ENCODE data around the gene STH.
"Not testable (repeated sequence)": the region's sequence is repeated elsewhere in the genome, so short reads cannot be mapped to it uniquely, and the experiment has no call there.

Gene STH

DNA sequence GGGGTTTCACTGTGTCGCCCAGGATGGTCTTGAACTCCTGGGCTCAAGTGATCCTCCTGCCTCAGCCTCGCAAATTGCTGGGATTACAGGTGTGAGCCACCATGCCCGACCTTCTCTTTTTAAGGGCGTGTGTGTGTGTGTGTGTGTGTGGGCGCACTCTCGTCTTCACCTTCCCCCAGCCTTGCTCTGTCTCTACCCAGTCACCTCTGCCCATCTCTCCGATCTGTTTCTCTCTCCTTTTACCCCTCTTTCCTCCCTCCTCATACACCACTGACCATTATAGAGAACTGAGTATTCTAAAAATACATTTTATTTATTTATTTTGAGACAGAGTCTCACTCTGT, 3.9 kb downstream of the STH start:
- ATAC-seq = peak; percentile 7; the same call in 2 of the 3 replicates

GRCh38 chr17:46003907-46004748, 5.1 kb downstream of the STH start:
- ATAC-seq = peak; percentile 74
- no peak for TF ChIP-seq SNAI2 (CRISPR knock-in tag; IDR thresholded peaks at IDR 0.05)

More for the DNA sequence above, 3.9 kb downstream of the STH start:
- no peak for TF ChIP-seq ISL1 (CRISPR knock-in tag; IDR thresholded peaks at IDR 0.05)
- TF ChIP-seq OSR1 (CRISPR knock-in tag; IDR thresholded peaks at IDR 0.05) = no peak
- TF ChIP-seq, protein P1, sequence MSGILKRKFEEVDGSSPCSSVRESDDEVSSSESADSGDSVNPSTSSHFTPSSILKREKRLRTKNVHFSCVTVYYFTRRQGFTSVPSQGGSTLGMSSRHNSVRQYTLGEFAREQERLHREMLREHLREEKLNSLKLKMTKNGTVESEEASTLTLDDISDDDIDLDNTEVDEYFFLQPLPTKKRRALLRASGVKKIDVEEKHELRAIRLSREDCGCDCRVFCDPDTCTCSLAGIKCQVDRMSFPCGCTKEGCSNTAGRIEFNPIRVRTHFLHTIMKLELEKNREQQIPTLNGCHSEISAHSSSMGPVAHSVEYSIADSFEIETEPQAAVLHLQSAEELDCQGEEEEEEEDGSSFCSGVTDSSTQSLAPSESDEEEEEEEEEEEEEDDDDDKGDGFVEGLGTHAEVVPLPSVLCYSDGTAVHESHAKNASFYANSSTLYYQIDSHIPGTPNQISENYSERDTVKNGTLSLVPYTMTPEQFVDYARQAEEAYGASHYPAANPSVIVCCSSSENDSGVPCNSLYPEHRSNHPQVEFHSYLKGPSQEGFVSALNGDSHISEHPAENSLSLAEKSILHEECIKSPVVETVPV (CRISPR knock-in tag; IDR thresholded peaks at IDR 0.05) = no peak
- no peak for TF ChIP-seq TCF4 (CRISPR knock-in tag; IDR thresholded peaks at IDR 0.05; ENCODE audit: borderline replicate concordance)
- no peak for TF ChIP-seq ZFP30 (CRISPR knock-in tag; IDR thresholded peaks at IDR 0.05)
- no peak for TF ChIP-seq ZNF565 (CRISPR knock-in tag; conservative IDR thresholded peaks at IDR 0.05; ENCODE audit: low read depth)
- no peak for TF ChIP-seq RARB (CRISPR knock-in tag; IDR thresholded peaks at IDR 0.05)
- TF ChIP-seq, protein P2, sequence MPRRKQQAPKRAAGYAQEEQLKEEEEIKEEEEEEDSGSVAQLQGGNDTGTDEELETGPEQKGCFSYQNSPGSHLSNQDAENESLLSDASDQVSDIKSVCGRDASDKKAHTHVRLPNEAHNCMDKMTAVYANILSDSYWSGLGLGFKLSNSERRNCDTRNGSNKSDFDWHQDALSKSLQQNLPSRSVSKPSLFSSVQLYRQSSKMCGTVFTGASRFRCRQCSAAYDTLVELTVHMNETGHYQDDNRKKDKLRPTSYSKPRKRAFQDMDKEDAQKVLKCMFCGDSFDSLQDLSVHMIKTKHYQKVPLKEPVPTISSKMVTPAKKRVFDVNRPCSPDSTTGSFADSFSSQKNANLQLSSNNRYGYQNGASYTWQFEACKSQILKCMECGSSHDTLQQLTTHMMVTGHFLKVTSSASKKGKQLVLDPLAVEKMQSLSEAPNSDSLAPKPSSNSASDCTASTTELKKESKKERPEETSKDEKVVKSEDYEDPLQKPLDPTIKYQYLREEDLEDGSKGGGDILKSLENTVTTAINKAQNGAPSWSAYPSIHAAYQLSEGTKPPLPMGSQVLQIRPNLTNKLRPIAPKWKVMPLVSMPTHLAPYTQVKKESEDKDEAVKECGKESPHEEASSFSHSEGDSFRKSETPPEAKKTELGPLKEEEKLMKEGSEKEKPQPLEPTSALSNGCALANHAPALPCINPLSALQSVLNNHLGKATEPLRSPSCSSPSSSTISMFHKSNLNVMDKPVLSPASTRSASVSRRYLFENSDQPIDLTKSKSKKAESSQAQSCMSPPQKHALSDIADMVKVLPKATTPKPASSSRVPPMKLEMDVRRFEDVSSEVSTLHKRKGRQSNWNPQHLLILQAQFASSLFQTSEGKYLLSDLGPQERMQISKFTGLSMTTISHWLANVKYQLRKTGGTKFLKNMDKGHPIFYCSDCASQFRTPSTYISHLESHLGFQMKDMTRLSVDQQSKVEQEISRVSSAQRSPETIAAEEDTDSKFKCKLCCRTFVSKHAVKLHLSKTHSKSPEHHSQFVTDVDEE (CRISPR knock-in tag; IDR thresholded peaks at IDR 0.05) = no peak
- TF ChIP-seq ZC3H10 (CRISPR knock-in tag; IDR thresholded peaks at IDR 0.05) = no peak
- TF ChIP-seq ZFP3 (CRISPR knock-in tag; IDR thresholded peaks at IDR 0.05) = no peak
- TF ChIP-seq ZNF70 (CRISPR knock-in tag; IDR thresholded peaks at IDR 0.05) = no peak
- TF ChIP-seq ARNTL (CRISPR knock-in tag; IDR thresholded peaks at IDR 0.05; ENCODE audit: borderline replicate concordance, low read depth) = no peak
- no peak for TF ChIP-seq GLIS3 (CRISPR knock-in tag; IDR thresholded peaks at IDR 0.05)
- TF ChIP-seq TOX (CRISPR knock-in tag; IDR thresholded peaks at IDR 0.05; ENCODE audit: borderline replicate concordance) = no peak

DNA sequence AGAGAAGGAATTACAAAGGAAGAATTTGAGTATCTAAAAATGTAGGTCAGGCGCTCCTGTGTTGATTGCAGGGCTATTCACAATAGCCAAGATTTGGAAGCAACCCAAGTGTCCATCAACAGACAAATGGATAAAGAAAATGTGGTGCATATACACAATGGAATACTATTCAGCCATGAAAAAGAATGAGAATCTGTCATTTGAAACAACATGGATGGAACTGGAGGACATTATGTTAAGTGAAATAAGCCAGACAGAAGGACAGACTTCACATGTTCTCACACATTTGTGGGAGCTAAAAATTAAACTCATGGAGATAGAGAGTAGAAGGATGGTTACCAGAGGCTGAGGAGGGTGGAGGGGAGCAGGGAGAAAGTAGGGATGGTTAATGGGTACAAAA, 7.0 kb downstream of the STH start:
- not testable (repeated sequence) for ATAC-seq

- TF ChIP-seq ZFP30 (CRISPR knock-in tag; IDR thresholded peaks at IDR 0.05) (no peak), TOX (CRISPR knock-in tag; IDR thresholded peaks at IDR 0.05; ENCODE audit: borderline replicate concordance) (no peak), CREB5 (CRISPR knock-in tag; IDR thresholded peaks at IDR 0.05; ENCODE audit: low read depth) (no peak), ARNTL (CRISPR knock-in tag; IDR thresholded peaks at IDR 0.05; ENCODE audit: borderline replicate concordance, low read depth) (no peak), ZNF70 (CRISPR knock-in tag; IDR thresholded peaks at IDR 0.05) (no peak), ZFP3 (CRISPR knock-in tag; IDR thresholded peaks at IDR 0.05) (no peak), RARB (CRISPR knock-in tag; IDR thresholded peaks at IDR 0.05) (no peak), ZNF565 (CRISPR knock-in tag; conservative IDR thresholded peaks at IDR 0.05; ENCODE audit: low read depth) (no peak), ISL1 (CRISPR knock-in tag; IDR thresholded peaks at IDR 0.05) (no peak), POU6F1 (CRISPR knock-in tag; IDR thresholded peaks at IDR 0.05; ENCODE audit: borderline replicate concordance, low read depth) (no peak), ZC3H10 (CRISPR knock-in tag; IDR thresholded peaks at IDR 0.05) (no peak)
- no peak for ATAC-seq
Measured at GRCh38 chr17:46007461-46007965, 8.5 kb downstream of the STH start.

- no peak for TF ChIP-seq ISL1 (CRISPR knock-in tag; IDR thresholded peaks at IDR 0.05)
- TF ChIP-seq, protein P1 (CRISPR knock-in tag; IDR thresholded peaks at IDR 0.05) = no peak
- no peak for TF ChIP-seq GLIS3 (CRISPR knock-in tag; IDR thresholded peaks at IDR 0.05)
- no peak for TF ChIP-seq ZFP3 (CRISPR knock-in tag; IDR thresholded peaks at IDR 0.05)
- TF ChIP-seq ZNF70 (CRISPR knock-in tag; IDR thresholded peaks at IDR 0.05) = no peak
- TF ChIP-seq, protein P2 (CRISPR knock-in tag; IDR thresholded peaks at IDR 0.05) = no peak
- no peak for ATAC-seq
Measured at GRCh38 chr17:46008591-46008990, 9.5 kb downstream of the STH start.
